Mesendoderm (in vitro differentiated cells): ENCODE data around the gene MPP3.

Experiments used
- DNase-seq: peaks from one replicate; pipeline ENCODE4 v3.0.0; 2013
- H2AK5ac ChIP-seq: 2 replicates; pipeline ENCODE4 v1.6.1; 2013; ENCODE audit warnings: low read length, inconsistent platforms
- H2BK120ac ChIP-seq: 2 replicates; pipeline ENCODE4 v1.6.1; 2013; ENCODE audit warnings: low read depth, mild to moderate bottlenecking, low read length, moderate library complexity, mixed read lengths
- H2BK15ac ChIP-seq: replicated peaks from 2 replicates; pipeline ENCODE4 v1.6.1; 2013; ENCODE audit warnings: low read depth, mild to moderate bottlenecking, moderate library complexity
- H2BK5ac ChIP-seq: 2 replicates; pipeline ENCODE4 v1.6.1; 2013; ENCODE audit warnings: low read length, inconsistent platforms
- H3K18ac ChIP-seq: 2 replicates; pipeline ENCODE4 v1.6.1; 2013; ENCODE audit warnings: mild to moderate bottlenecking, low read length, mixed read lengths
- H3K23ac ChIP-seq: one replicate; pipeline ENCODE4 v1.6.1; 2013; ENCODE audit warnings: low read length
- H3K27ac ChIP-seq: 2 replicates; pipeline ENCODE4 v1.5.1; 2013; ENCODE audit warnings: low read depth, mild to moderate bottlenecking, inconsistent platforms, low read length, moderate library complexity
- H3K27me3 ChIP-seq: 2 replicates; pipeline ENCODE4 v1.6.1; 2013; ENCODE audit warnings: low read length, control low read depth, mild to moderate bottlenecking, inconsistent platforms; ENCODE audit not compliant: insufficient read depth, poor library complexity
- H3K36me3 ChIP-seq: 2 replicates; pipeline ENCODE4 v1.6.1; 2013; ENCODE audit warnings: low read length, inconsistent platforms; ENCODE audit not compliant: control insufficient read depth, insufficient read depth
- H3K4ac ChIP-seq: one replicate; pipeline ENCODE4 v1.6.1; 2013; ENCODE audit warnings: low read depth, mild to moderate bottlenecking, low read length, moderate library complexity
- H3K4me1 ChIP-seq: 2 replicates; pipeline ENCODE4 v1.6.1; 2013; ENCODE audit warnings: low read depth, low read length, inconsistent platforms; ENCODE audit not compliant: control insufficient read depth
- H3K4me2 ChIP-seq: 2 replicates; pipeline ENCODE4 v1.6.1; 2013; ENCODE audit warnings: low read length
- H3K4me3 ChIP-seq: 2 replicates; pipeline ENCODE4 v1.5.1; 2013; ENCODE audit warnings: mild to moderate bottlenecking, low read length
- H3K56ac ChIP-seq: one replicate; pipeline ENCODE4 v1.6.1; 2013; ENCODE audit warnings: low read length
- H3K79me1 ChIP-seq: 2 replicates; pipeline ENCODE4 v1.6.1; 2013; ENCODE audit warnings: low read length, inconsistent platforms
- H3K79me2 ChIP-seq: 2 replicates; pipeline ENCODE4 v1.6.1; 2013; ENCODE audit warnings: mild to moderate bottlenecking, low read length; ENCODE audit not compliant: control insufficient read depth, insufficient read depth
- H3K9ac ChIP-seq: 2 replicates; pipeline ENCODE4 v1.6.1; 2013; ENCODE audit warnings: low read length, inconsistent platforms
- H4K5ac ChIP-seq: one replicate; pipeline ENCODE4 v1.6.1; 2013; ENCODE audit warnings: low read length
- H4K8ac ChIP-seq: one replicate; pipeline ENCODE4 v1.6.1; 2013; ENCODE audit warnings: low read depth, mild to moderate bottlenecking, control low read depth, low read length, moderate library complexity
- WGBS: extraction: QIAGEN DNeasy Blood & Tissue Kit; methylation state at CpG from one replicate; pipeline ENCODE4 v1.1.7; 2013; ENCODE audit warnings: low lambda C conversion rate, missing lambda C conversion rate; ENCODE audit not compliant: insufficient coverage; ENCODE audit errors: extremely low coverage; 5-methylcytosine and 5-hydroxymethylcytosine counted together

MPP3 gene

DNA sequence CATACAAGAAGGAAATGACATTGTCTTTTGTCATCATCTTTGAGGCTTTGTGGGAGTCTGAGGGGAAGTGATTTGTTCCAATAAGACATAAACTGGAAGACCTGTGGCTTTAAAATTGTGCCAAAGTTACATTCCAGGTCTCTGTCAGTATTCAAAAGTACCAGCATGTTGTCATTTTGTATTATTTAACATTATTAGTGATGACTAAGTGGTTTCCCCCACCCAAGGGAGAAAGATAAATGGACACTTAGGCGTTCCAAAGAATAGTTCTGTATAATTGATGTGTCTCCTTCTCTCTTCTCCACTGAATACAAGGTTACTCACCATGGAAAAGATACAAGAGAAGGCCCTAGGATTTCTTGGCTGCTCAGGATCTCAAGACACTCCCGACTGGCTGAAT, 48.9 kb downstream of the MPP3 start:
- Histone ChIP-seq H3K23ac (no peak overlapping the region), H3K27ac (no peak overlapping the region), H4K8ac (no peak overlapping the region), H3K4ac (no peak overlapping the region), H2BK15ac (no peak overlapping the region), H3K56ac (no peak overlapping the region), H3K18ac (no peak overlapping the region), H3K27me3 (no peaks in the 10 kb centered on the region), H2AK5ac (no peak overlapping the region), H2BK5ac (no peak overlapping the region), H3K9ac (no peak overlapping the region), H3K4me2 (no peak overlapping the region), H3K79me2 (no peaks in the 10 kb centered on the region), H3K4me3 (no peak overlapping the region), H3K4me1 (peaks cover 6% of the 10 kb centered on the region), H4K5ac (no peak overlapping the region), H3K36me3 (no peaks in the 10 kb centered on the region), H3K79me1 (no peaks in the 10 kb centered on the region), H2BK120ac (no peak overlapping the region)
- DNase-seq: no peak
- WGBS: no CpG with 5 or more reads among the region's 2 CpGs

DNA sequence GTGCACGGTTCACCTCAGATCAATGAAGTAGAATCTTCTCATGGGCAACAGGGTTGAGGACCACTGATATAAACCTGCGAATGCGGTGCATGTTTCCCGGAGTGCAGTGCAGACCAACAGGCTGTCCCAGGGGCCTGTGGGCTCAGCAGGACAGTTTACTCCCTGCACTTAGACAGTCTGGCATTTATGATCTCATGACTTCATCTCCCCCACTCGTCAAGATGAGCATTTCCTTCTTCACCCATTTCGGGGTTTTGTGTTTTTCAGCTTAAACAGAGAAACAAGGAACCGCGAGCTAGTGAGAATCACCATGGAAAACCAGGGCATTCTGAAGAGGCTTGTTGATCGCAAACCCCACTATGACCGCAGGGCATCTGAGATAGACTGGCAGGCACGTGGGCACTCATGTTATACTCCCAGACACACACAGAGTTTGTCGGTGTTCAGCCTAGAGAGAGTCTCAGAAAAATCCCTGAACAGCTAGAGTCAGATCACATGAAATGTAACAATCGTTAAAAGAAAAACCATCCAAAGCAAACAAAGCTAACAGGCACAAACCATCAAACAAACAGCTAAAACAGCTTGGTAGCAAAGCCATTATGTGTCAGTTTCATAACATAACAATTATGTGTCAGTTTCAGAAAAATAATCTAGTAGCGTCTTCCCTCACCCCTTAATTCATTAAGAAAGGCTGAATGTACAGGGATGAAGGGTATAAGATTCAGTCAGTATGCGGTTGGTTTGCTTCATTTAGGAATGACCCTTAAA, 49.8 kb downstream of the MPP3 start:
- no peaks in the 10 kb centered on the region for H3K27me3 ChIP-seq
- DNase-seq: no peak
- H3K4me3 ChIP-seq: no peak overlapping the region
- H4K8ac ChIP-seq: no peak overlapping the region
- no peaks in the 10 kb centered on the region for H3K79me1 ChIP-seq
- no peak overlapping the region for H3K18ac ChIP-seq
- no peak overlapping the region for H4K5ac ChIP-seq
- no peak overlapping the region for H3K27ac ChIP-seq
- no peaks in the 10 kb centered on the region for H3K36me3 ChIP-seq
- no peak overlapping the region for H2BK120ac ChIP-seq
- H2BK5ac ChIP-seq: no peak overlapping the region
- H3K4ac ChIP-seq: no peak overlapping the region
- H2AK5ac ChIP-seq: no peak overlapping the region
- H3K9ac ChIP-seq: no peak overlapping the region
- H3K56ac ChIP-seq: no peak overlapping the region
- no peak overlapping the region for H3K23ac ChIP-seq
- H3K4me2 ChIP-seq: no peak overlapping the region
- no CpG with 5 or more reads among the region's 15 CpGs for WGBS
- H2BK15ac ChIP-seq: no peak overlapping the region
- no peaks in the 10 kb centered on the region for H3K79me2 ChIP-seq
- H3K4me1 ChIP-seq: peaks cover 6% of the 10 kb centered on the region

DNA sequence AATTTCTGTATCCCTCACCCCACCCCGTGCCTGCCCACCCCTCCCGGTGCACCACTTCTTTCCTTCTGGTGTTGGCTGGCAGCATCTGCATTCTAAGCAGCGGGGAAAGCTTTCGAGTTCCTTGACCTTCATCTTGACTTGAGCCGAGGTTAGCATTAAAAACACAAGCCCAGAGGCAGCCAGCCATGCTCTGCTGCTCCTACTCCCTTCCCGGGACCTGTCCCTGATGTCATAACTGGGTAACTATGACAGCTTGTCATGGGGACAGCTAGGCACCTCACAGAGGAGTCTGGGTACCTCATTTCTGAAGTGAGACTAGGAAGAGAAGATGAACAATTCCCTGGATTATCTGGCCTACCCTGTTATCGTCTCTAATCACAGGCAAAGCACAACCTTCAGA, 52.8 kb downstream of the MPP3 start, which contains the start of gene CFAP97D1:
Gene CFAP97D1, plus strand, starts transcription at position 301 of the 400 bp plus-strand sequence. Its CDS starts 28 bp downstream, at position 329.
- peak within 1 kb of the TSS; percentile 47 for H3K56ac ChIP-seq
- H3K79me2 ChIP-seq: peaks cover 3% of the 10 kb centered on the region
- H3K27ac ChIP-seq: no peak within 1 kb of the TSS
- peaks cover 6% of the 10 kb centered on the region for H3K4me1 ChIP-seq
- H3K9ac ChIP-seq: peak within 1 kb of the TSS; percentile 37
- H3K4me2 ChIP-seq: peak within 1 kb of the TSS; percentile 61
- H3K27me3 ChIP-seq: no peaks in the 10 kb centered on the region
- H2BK120ac ChIP-seq: no peak within 1 kb of the TSS
- no peak within 1 kb of the TSS for H2AK5ac ChIP-seq
- H3K18ac ChIP-seq: no peak within 1 kb of the TSS
- no peak within 1 kb of the TSS for H4K8ac ChIP-seq
- H4K5ac ChIP-seq: no peak within 1 kb of the TSS
- no CpG with 5 or more reads among the region's 7 CpGs for WGBS
- H3K4me3 ChIP-seq: peak within 1 kb of the TSS; percentile 4
- DNase-seq: no peak
- H3K4ac ChIP-seq: no peak within 1 kb of the TSS
- H3K79me1 ChIP-seq: peaks cover 12% of the 10 kb centered on the region
- H2BK5ac ChIP-seq: no peak within 1 kb of the TSS
- no peak within 1 kb of the TSS for H3K23ac ChIP-seq
- no peaks in the 10 kb centered on the region for H3K36me3 ChIP-seq
- H2BK15ac ChIP-seq: no peak within 1 kb of the TSS

DNA sequence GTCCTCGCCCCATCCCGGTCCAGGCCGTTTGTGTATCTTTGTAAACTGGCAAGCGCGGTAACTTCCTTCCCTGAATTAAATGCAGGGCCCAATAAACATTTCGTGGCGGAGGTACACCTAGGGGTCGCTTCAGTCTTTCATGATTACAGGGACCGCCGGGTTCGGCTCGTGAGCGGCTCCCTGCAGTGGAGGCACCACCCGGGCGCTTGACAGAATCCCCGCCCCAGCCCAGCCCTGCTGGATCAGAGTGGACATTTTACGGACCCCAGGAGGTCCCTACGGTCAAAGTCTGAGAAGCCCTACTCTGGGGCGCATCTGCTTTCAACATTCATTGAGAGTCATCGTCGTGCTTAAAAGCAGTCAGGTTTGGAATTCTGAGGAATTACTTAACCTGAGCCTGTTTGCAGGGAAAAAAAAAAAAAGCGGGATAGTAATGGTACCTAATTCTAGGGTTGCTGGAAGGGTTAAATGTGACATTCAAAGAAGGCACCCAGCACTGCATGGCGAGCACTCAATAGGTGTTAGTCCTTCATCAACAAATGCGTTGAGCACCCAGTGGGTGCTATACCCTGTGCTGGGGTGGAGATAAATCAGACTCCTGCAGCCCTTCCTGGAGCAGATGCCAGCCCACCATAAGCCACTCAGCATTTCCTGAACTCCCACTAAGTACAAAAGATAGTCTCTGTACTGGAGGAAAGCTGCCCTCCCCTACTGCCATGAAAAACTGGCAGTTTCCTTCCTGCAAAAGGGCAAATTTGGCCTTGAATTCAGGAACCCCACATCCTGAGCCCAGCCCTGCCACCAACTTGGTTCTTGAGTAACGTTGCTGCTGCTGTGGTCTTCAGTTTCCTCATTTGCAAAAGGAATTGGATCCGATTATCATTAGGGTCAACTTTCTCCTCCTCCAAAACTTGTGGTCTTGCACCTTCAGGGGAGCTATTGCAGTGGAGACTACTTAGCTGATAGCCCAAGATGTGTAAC, 53.5 kb downstream of the MPP3 start:
- no peak overlapping the region for H3K18ac ChIP-seq

DNA sequence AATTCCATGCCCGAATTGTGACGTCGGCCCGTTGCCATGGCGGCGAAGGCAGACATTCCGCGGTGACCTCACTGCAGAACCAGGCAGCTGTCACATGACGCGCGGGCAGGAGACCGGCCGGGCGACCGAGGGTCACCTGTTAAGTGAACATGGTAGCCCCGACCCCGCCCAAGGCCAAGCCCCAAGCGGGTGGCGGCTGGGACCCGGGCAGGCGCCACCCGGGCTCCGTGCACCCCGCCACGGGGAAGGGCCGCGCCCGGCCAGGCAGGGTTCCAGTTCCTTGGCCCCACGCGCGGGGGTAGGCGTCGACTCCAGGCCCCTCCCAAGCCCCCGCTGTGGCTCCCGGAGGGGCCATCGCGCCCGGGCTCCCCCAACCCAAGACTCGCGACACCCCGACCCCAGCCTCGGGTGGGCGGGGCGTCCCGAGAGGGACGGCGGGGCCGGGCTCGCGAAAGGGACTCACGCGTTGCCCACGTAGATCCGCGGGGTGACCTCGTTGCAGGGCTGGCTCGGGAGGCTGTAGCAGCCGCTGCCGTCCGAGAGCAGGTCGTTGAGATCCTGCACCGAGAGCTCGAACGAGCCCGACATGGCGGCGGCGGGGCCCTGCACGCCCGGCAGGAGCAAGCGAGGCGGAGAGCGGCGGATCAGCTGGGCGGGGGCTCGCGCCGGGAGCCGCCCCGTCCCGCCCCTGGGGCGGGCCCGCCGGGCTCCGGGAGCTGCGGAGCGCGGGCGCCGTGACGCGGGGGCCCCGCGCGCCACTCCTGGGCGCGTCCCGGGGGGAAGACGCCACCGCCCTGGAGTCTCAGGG, 54.4 kb downstream of the MPP3 start, which contains the start of gene DUSP3:
Gene DUSP3, minus strand, starts transcription at position 641 of the 808 bp plus-strand sequence. Its CDS starts 53 bp downstream, at position 588.
- peak within 1 kb of the TSS; percentile 99 for H3K56ac ChIP-seq
- peak within 1 kb of the TSS; percentile 84 for H3K27ac ChIP-seq
- H3K23ac ChIP-seq: no peak within 1 kb of the TSS
- no peak within 1 kb of the TSS for H4K8ac ChIP-seq
- H2BK120ac ChIP-seq: no peak within 1 kb of the TSS
- H3K4me1 ChIP-seq: peaks cover 6% of the 10 kb centered on the region
- peak within 1 kb of the TSS; percentile 93 for H3K4ac ChIP-seq
- H4K5ac ChIP-seq: no peak within 1 kb of the TSS
- peaks cover 3% of the 10 kb centered on the region for H3K79me2 ChIP-seq
- H3K79me1 ChIP-seq: peaks cover 12% of the 10 kb centered on the region
- H2AK5ac ChIP-seq: no peak within 1 kb of the TSS
- peak within 1 kb of the TSS; percentile 22 for H2BK5ac ChIP-seq
- no CpG with 5 or more reads among the region's 100 CpGs for WGBS
- H3K18ac ChIP-seq: peak within 1 kb of the TSS; percentile 91
- no peaks in the 10 kb centered on the region for H3K36me3 ChIP-seq
- no peak within 1 kb of the TSS for H2BK15ac ChIP-seq
- peak; percentile 98 for DNase-seq
- peak within 1 kb of the TSS; percentile 93 for H3K9ac ChIP-seq
- H3K4me3 ChIP-seq: peak within 1 kb of the TSS; percentile 83
- H3K4me2 ChIP-seq: peak within 1 kb of the TSS; percentile 61
- H3K27me3 ChIP-seq: no peaks in the 10 kb centered on the region

More for the DNA sequence above, 53.5 kb downstream of the MPP3 start:
- Histone ChIP-seq H3K79me2 (peaks cover 3% of the 10 kb centered on the region), H4K5ac (no peak overlapping the region), H3K27me3 (no peaks in the 10 kb centered on the region), H3K4me1 (peaks cover 6% of the 10 kb centered on the region), H3K4me2 (peak overlapping the region; percentile 61), H4K8ac (no peak overlapping the region), H2BK120ac (no peak overlapping the region), H3K23ac (no peak overlapping the region), H3K4ac (no peak overlapping the region), H2BK5ac (no peak overlapping the region), H2AK5ac (no peak overlapping the region), H3K4me3 (peak overlapping the region; percentile 4), H3K79me1 (peaks cover 12% of the 10 kb centered on the region), H3K27ac (no peak overlapping the region), H2BK15ac (no peak overlapping the region), H3K36me3 (no peaks in the 10 kb centered on the region), H3K56ac (peak overlapping the region; percentile 47), H3K9ac (peak overlapping the region; percentile 37)
- DNase-seq: peak; percentile 69
- WGBS: no CpG with 5 or more reads among the region's 26 CpGs
